SJSA1 (cell line): ENCODE results near the gene CTNND1. TPM values are rescaled to one million over a fixed set of nuclear protein-coding genes. Genes with fewer than 3 reads are reported as not detected.
"Not testable (repeated sequence)": the region's sequence is repeated elsewhere in the genome, so short reads cannot be mapped to it uniquely, and the experiment has no call there.

ENCODE experiments used
- DNase-seq, 2 experiments: peaks; one replicate each; pipeline ENCODE4 v3.0.0-alpha.2; 2015 to 2020; ENCODE audit warnings: low spot score in 2 of 2, low read depth in 1 of 2
- H3K27ac ChIP-seq: fragments of 250-450 bp; sonication (Bioruptor Pico); 2 replicates; pipeline ENCODE4 v1.5.1; 2020; ENCODE audit warnings: mild to moderate bottlenecking, moderate library complexity
- H3K27me3 ChIP-seq: fragments of 250-450 bp; sonication (Bioruptor Pico); replicated peaks from 2 replicates; pipeline ENCODE4 v1.5.1; 2020; ENCODE audit warnings: mild to moderate bottlenecking, moderate library complexity
- H3K36me3 ChIP-seq: fragments of 250-450 bp; sonication (Bioruptor Pico); 2 replicates; pipeline ENCODE4 v1.5.1; 2020; ENCODE audit warnings: mild to moderate bottlenecking
- H3K4me1 ChIP-seq: fragments of 250-450 bp; sonication (Bioruptor Pico); replicated peaks from 2 replicates; pipeline ENCODE4 v1.6.1; 2021; ENCODE audit warnings: mild to moderate bottlenecking
- H3K4me3 ChIP-seq: fragments of 250-450 bp; sonication (Bioruptor Pico); 2 replicates; pipeline ENCODE4 v1.5.1; 2020; ENCODE audit warnings: mild to moderate bottlenecking
- H3K9me3 ChIP-seq: fragments of 250-450 bp; sonication (Bioruptor Pico); replicated peaks from 2 replicates; pipeline ENCODE4 v1.5.1; 2020; ENCODE audit warnings: mild to moderate bottlenecking
- total RNA-seq: library from RNA; depleted of rRNA; stranded (reverse); fragments of >200 nt; shearing (Covaris generic); gene quantifications from 2 replicates; pipeline ENCODE4 v1.2.3, GENCODE V29; 2014; rRNA removed

The CTNND1 gene, protein sequence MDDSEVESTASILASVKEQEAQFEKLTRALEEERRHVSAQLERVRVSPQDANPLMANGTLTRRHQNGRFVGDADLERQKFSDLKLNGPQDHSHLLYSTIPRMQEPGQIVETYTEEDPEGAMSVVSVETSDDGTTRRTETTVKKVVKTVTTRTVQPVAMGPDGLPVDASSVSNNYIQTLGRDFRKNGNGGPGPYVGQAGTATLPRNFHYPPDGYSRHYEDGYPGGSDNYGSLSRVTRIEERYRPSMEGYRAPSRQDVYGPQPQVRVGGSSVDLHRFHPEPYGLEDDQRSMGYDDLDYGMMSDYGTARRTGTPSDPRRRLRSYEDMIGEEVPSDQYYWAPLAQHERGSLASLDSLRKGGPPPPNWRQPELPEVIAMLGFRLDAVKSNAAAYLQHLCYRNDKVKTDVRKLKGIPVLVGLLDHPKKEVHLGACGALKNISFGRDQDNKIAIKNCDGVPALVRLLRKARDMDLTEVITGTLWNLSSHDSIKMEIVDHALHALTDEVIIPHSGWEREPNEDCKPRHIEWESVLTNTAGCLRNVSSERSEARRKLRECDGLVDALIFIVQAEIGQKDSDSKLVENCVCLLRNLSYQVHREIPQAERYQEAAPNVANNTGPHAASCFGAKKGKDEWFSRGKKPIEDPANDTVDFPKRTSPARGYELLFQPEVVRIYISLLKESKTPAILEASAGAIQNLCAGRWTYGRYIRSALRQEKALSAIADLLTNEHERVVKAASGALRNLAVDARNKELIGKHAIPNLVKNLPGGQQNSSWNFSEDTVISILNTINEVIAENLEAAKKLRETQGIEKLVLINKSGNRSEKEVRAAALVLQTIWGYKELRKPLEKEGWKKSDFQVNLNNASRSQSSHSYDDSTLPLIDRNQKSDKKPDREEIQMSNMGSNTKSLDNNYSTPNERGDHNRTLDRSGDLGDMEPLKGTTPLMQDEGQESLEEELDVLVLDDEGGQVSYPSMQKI
- 106 and 128 TPM in 2 replicates for total RNA-seq

DNA sequence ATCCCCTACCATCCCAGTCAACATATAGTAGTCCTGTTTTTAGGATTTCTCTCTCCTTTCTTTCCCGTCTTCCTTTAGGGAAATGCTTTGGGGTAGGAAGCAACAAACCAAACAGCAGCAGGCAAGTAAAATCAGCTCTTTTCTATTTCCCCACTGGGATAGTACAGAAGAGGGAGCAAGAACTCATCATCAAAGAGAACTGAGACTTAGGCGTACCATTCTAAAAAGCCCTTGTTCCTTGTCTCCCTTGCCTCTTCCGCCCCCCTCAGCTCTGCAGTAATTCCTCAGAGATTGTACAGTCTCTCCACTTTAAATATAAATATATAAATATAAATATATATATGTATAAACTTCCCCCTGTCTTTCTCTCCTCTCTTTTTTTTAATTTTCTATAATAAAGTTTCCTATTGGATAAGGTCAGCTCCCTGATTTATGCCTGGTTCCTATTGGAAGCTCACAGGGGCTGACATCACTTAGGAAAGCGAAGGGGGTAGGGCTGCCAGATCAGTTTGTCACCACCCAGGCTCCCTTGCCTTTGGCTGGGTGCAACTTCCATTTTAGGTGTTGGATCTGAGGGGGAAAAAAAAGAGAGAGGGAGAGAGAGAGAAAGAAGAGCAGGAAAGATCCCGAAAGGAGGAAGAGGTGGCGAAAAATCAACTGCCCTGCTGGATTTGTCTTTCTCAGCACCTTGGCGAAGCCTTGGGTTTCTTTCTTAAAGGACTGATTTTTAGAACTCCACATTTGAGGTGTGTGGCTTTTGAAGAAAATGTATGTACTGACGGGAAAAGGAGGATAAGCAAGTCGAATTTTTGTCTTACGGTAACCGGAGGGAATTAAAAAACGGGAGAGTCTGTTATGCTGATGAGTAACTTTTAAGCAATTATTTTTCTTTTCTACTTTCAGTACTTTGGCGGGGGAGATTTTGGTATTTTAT lies at the start of gene CTNND1:
CTNND1 (plus strand) TSS at position 502 of the 934 bp plus-strand sequence. CDS start 29,677 bp downstream, outside the sequence.
- Histone ChIP-seq H3K27me3 (no peaks in the 10 kb centered on the region), H3K36me3 (peaks cover 10% of the 10 kb centered on the region), H3K4me3 (peak within 1 kb of the TSS; percentile 52), H3K9me3 (no peaks in the 10 kb centered on the region), H3K27ac (peak within 1 kb of the TSS; percentile 85), H3K4me1 (peaks cover 21% of the 10 kb centered on the region)
- peak; percentile 94 to 97 for DNase-seq

DNA sequence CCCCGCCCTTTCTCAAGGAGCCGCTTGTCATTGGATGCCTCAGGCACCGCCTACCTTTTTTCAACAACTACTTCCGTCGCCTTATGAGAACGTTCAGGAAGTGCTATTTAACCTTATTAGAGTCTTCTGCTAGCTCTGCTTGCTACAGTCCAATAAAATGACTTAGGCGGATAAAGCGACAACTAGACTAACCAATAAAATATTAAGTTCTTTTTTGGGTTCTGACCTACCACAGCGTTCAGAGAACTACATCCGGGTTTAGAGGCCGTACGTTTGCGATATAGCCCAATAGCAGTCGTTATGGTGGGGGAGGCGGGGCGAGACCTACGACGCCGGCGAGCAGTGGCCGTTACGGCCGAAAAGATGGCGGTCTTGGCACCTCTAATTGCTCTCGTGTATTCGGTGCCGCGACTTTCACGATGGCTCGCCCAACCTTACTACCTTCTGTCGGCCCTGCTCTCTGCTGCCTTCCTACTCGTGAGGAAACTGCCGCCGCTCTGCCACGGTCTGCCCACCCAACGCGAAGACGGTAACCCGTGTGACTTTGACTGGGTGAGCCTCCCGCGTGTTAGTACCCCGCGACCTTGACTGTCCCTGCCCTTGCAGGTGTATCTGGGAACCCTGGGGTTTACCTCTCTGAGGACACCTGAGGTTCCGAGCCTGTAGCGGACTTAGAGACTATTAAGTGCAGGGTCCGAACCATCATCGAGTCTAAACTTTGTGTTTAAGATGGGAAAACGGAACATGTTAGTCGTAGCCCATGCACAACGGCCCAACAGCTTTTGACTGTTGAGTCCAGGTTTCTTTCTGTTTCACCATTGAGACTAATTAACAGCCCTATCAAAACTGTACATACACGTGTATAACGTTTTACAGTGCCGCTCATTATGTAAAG lies 49.1 kb upstream of the CTNND1 start, which contains the start of gene TMX2:
TMX2 (plus strand) TSS at position 338 of the 895 bp plus-strand sequence; CDS start at position 364, 26 bp downstream.
- peak within 1 kb of the TSS; percentile 69 for H3K27ac ChIP-seq
- H3K9me3 ChIP-seq = no peaks in the 10 kb centered on the region
- DNase-seq = peak; percentile 95 to 96
- peaks cover 26% of the 10 kb centered on the region for H3K36me3 ChIP-seq
- peaks cover 18% of the 10 kb centered on the region for H3K4me1 ChIP-seq
- no peaks in the 10 kb centered on the region for H3K27me3 ChIP-seq
- peak within 1 kb of the TSS; percentile 74 for H3K4me3 ChIP-seq

DNA sequence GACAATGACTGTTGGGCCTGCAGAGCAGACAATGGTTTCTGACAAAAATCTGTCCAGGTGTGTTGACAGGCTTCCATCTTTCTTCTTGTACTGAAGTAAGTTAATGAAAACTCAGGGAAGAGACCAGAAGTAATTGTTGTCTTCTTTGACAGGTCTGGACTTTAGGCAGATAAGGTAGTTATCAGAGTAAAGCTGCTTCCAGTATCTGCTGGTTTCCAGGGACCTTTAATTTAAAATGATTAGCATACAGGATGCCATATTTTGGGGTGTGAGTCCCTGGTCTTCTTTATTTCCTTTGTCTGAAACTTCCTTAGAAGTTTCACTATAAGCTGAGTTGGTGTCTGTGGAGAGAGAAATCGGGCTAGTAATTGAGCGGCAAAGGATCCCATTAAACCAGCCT lies 47.8 kb upstream of the CTNND1 start:
- peaks cover 18% of the 10 kb centered on the region for H3K36me3 ChIP-seq
- no peak overlapping the region for H3K27ac ChIP-seq

DNA sequence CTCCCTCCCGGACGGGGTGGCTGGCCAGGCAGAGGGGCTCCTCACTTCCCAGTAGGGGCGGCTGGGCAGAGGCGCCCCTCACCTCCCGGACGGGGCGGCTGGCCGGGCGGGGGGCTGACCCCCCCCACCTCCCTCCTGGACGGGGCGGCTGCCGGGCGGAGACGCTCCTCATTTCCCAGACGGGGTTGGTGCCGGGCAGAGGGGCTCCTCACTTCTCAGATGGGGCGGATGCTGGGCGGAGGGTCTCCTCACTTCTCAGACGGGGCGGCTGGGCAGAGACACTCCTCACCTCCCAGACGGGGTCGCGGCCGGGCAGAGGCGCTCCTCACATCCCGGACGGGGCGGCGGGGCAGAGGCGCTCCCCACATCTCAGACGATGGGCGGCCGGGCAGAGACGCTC lies 44.9 kb upstream of the CTNND1 start:
- H3K9me3 ChIP-seq, DNase-seq, H3K27ac ChIP-seq, H3K27me3 ChIP-seq, H3K4me3 ChIP-seq: not testable (repeated sequence)
- Histone ChIP-seq H3K36me3 (peaks cover 25% of the 10 kb centered on the region), H3K4me1 (peaks cover 10% of the 10 kb centered on the region)

More for the DNA sequence above, 47.8 kb upstream of the CTNND1 start:
- Histone ChIP-seq H3K9me3 (no peaks in the 10 kb centered on the region), H3K27me3 (no peaks in the 10 kb centered on the region), H3K4me3 (peak overlapping the region; percentile 74), H3K4me1 (peaks cover 18% of the 10 kb centered on the region)
- no peak for DNase-seq

DNA sequence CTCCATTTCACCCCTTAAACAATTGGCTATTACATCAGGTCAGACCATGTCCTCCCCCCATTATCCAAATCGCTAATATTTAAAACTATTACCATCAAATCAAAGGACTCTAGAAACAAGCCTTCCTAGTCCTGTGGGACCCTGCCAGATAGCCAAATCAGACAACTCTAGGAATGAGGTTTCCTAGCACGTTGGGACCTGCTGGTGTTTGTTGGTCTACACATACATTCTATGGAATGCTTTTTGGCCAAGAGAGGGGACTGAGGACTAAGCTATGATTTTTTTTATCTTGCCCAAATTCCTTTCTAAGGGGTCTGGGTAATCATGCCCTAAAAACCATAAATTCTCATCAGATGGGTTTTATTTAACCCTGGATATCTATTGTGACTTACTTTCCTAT lies 34.4 kb upstream of the CTNND1 start:
- no peak for DNase-seq
- H3K4me1 ChIP-seq = no peaks in the 10 kb centered on the region
- no peak overlapping the region for H3K4me3 ChIP-seq
- no peak overlapping the region for H3K27ac ChIP-seq
- H3K27me3 ChIP-seq = no peaks in the 10 kb centered on the region
- H3K9me3 ChIP-seq = no peaks in the 10 kb centered on the region
- peaks cover 18% of the 10 kb centered on the region for H3K36me3 ChIP-seq

DNA sequence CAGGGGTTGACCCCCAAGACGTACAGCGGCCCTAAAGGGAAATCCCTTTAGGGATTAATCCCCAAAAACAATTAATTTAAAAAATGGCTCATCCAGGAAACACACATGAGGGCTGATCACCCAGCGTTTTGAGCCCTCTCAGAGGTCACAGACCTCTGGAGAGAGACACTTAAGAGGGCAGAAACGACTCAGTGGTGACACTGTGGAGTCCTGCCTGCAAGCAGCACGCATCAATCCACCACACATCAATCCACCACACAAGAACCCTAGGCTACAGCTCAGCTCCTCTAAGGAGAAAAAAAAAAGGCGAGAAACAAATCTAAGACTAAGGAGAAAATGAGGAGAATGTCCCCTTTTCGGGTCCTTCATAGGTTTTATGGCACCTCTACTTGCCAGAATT lies 32.8 kb upstream of the CTNND1 start:
- DNase-seq = no peak
- Histone ChIP-seq H3K27ac (no peak overlapping the region), H3K4me3 (no peak overlapping the region), H3K4me1 (no peaks in the 10 kb centered on the region), H3K36me3 (peaks cover 15% of the 10 kb centered on the region), H3K27me3 (no peaks in the 10 kb centered on the region), H3K9me3 (no peaks in the 10 kb centered on the region)

DNA sequence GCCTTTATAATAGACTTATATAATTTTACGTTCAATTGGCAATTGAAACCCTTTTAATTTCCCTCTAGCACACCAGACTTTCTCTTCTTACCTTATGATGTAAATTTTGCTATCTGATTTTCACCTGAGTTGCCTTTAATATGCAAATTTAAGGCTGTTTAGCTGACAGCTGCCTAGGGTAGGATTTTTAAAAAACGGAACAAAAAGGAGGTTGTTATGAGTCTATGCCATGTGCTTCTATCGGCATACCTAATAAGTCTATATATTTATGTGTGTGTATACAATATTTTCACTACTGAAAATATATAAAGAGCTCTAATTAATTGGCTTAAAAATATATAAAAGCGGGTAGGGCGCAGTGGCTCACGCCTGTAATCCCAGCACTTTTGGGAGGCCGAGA lies 32.1 kb upstream of the CTNND1 start:
- no peaks in the 10 kb centered on the region for H3K27me3 ChIP-seq
- no peak overlapping the region for H3K27ac ChIP-seq
- no peaks in the 10 kb centered on the region for H3K4me1 ChIP-seq
- peaks cover 13% of the 10 kb centered on the region for H3K36me3 ChIP-seq
- no peak overlapping the region for H3K4me3 ChIP-seq
- H3K9me3 ChIP-seq = no peaks in the 10 kb centered on the region
- DNase-seq = no peak

DNA sequence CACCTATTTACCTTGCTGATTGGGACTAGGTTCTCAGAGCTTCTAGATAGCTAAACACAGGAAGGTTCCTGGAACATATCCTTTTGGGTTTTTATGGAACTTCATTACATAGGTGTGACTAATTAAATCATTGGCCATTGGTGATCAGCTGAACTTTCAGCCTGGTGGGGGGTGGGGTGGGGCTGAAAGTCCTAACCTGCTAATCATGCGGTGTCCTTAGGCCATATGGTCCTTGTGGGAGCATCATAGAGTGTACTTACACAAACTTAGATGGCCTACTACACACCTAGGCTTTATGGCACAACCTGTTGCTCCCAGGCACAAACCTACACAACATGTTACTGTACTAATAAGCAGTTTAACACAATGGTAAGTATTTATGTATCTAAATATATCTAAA lies 28.9 kb upstream of the CTNND1 start:
- Histone ChIP-seq H3K9me3 (no peaks in the 10 kb centered on the region), H3K27ac (no peak overlapping the region), H3K27me3 (no peaks in the 10 kb centered on the region), H3K4me1 (no peaks in the 10 kb centered on the region), H3K4me3 (no peak overlapping the region), H3K36me3 (peaks cover 26% of the 10 kb centered on the region)
- DNase-seq = no peak

DNA sequence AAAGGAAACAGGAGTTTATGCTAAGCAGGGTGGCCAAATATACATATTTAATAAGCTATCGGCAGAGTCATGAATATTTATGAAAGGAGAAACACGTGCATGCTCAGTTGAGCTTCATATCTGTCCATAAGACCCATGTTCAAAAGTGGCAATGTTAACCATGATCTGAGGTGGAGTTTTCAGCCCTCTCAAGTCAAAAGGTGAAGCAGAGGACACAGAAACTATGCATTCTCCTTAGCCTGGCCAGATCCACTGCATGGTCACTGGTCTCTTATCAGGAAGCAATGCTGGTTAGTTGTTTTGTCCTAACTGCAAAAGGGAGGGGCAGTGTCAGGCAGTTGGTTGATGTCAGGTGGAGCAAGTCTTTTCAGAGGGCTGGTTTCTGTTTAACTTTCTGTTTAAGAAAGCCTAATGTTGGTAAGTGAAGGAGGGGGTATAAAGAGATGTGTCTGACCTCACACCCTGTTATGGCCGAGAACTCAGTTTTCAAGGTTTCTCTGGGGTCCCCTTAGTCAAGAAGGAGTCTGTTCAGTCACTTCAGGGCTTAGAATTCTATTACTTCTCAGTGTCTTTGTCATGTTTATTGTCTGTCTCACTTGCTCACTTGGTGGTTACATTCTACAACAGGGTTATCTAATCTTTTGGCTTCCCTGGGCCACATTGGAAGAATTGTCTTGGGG lies 25.8 kb upstream of the CTNND1 start:
- H3K9me3 ChIP-seq = no peaks in the 10 kb centered on the region
- no peak overlapping the region for H3K27ac ChIP-seq

DNA sequence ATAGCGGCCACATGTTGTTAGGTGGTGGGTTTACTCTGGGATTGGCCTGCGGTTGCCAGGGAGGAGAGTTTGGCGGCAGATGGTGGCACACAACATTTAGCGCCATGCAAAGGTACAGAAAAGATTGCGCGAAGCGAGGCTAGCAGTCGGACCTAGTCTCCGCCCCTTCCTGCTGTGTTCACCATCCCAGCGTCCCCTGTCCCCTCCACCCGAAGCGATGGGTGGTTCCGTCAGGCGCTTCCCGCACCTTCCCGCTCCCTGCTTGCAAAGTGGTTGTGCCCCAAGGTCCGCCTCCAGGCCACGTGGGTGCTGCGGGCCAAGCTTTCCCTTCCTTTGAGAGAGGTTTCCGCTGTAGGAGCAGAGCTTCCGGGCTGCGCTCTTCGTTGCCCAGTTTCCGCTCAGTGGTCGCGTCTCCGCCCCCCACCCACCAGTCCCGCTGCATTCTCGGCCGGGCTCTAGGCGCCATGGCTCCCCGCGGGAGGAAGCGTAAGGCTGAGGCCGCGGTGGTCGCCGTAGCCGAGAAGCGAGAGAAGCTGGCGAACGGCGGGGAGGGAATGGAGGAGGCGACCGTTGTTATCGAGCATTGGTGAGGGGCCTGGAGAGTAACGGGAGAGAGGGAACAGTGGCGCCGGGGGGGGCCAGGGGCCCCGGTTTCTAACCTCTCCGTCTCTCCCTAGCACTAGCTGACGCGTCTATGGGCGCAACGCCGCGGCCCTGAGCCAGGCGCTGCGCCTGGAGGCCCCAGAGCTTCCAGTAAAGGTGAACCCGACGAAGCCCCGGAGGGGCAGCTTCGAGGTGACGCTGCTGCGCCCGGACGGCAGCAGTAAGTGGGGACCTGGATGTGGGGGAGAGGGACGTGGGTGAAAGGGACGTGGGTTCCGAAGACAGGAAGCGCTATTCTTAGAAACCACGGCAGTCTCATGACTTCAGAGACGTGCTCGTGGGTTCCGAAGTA lies 20.2 kb upstream of the CTNND1 start, which contains the start of gene SELENOH:
SELENOH (plus strand) TSS at position 360 of the 955 bp plus-strand sequence; CDS start at position 465, 105 bp downstream.
- no peaks in the 10 kb centered on the region for H3K9me3 ChIP-seq
- peaks cover 87% of the 10 kb centered on the region for H3K36me3 ChIP-seq
- H3K4me3 ChIP-seq = peak within 1 kb of the TSS; percentile 75
- H3K27ac ChIP-seq = peak within 1 kb of the TSS; percentile 80
- DNase-seq = peak; percentile 94 to 98
- H3K27me3 ChIP-seq = no peaks in the 10 kb centered on the region
- H3K4me1 ChIP-seq = peaks cover 13% of the 10 kb centered on the region

More for the DNA sequence above, 25.8 kb upstream of the CTNND1 start:
- Histone ChIP-seq H3K4me1 (peaks cover 2% of the 10 kb centered on the region), H3K4me3 (no peak overlapping the region), H3K36me3 (peaks cover 50% of the 10 kb centered on the region), H3K27me3 (no peaks in the 10 kb centered on the region)
- DNase-seq = no peak

DNA sequence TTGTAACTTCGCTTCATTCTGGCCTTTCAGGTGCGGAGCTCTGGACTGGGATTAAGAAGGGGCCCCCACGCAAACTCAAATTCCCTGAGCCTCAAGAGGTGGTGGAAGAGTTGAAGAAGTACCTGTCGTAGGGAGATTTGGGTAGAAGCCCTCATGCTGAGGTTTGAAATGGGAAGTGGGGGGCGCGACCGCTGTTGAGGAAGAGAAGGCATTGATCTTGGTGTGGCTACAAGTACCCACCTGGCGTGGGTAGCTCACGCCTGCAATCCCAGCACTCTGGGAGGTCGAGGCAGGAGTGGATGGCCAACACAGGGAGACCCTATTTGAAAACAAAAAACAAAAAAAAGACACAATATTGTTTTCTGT lies 19.5 kb upstream of the CTNND1 start:
- Histone ChIP-seq H3K36me3 (peaks cover 85% of the 10 kb centered on the region), H3K4me1 (peaks cover 13% of the 10 kb centered on the region), H3K27ac (peak overlapping the region; percentile 80), H3K4me3 (peak overlapping the region; percentile 75), H3K27me3 (no peaks in the 10 kb centered on the region), H3K9me3 (no peaks in the 10 kb centered on the region)
- DNase-seq = no peak
